Lung (tissue), 12 donors: ENCODE measurements around the gene LINC01488. TPM values are rescaled to one million over a fixed set of nuclear protein-coding genes. Genes with fewer than 3 reads are reported as not detected.

Experiments
- ATAC-seq: fragments of 200-7000 bp; cut with Tn5 transposase; one replicate; pipeline ENCODE4 v1.9.1; 2020; ENCODE audit warnings: moderate number of reproducible peaks; ENCODE audit not compliant: insufficient read depth, low FRiP score
- DNase-seq, 3 donors: peaks; one replicate each; pipeline ENCODE4 v3.0.0-alpha.2; 2013 to 2017
- H3K27ac ChIP-seq, 2 donors: one replicate each; pipeline ENCODE4 v1.5.1; 2013; ENCODE audit warnings: mild to moderate bottlenecking in 2 of 2, moderate library complexity in 2 of 2, control low read depth in 1 of 2, inconsistent platforms in 1 of 2, low read depth in 1 of 2, low read length in 1 of 2
- H3K27me3 ChIP-seq, 3 donors: one replicate each; pipeline ENCODE4 v1.5.1; 2013; ENCODE audit warnings: low read length in 2 of 3; ENCODE audit not compliant: control insufficient read depth in 3 of 3, insufficient read depth in 3 of 3
- H3K36me3 ChIP-seq, 4 donors: one replicate each; pipeline ENCODE4 v1.5.1; 2013; ENCODE audit warnings: low read length in 4 of 4, mild to moderate bottlenecking in 1 of 4, moderate library complexity in 1 of 4; ENCODE audit not compliant: control insufficient read depth in 4 of 4, insufficient read depth in 4 of 4
- H3K4me1 ChIP-seq, 5 donors: one replicate each; pipeline ENCODE4 v1.5.1; 2013; ENCODE audit warnings: low read length in 5 of 5, mild to moderate bottlenecking in 2 of 5, moderate library complexity in 1 of 5; ENCODE audit not compliant: control insufficient read depth in 5 of 5, insufficient read depth in 5 of 5
- H3K4me3 ChIP-seq: one replicate; pipeline ENCODE4 v1.5.1; 2013; ENCODE audit warnings: mild to moderate bottlenecking, control low read depth, moderate library complexity
- H3K9ac ChIP-seq, 2 donors: one replicate each; pipeline ENCODE4 v1.5.1; 2013; ENCODE audit warnings: low read length in 2 of 2, control low read depth in 1 of 2; ENCODE audit not compliant: insufficient read depth in 1 of 2
- H3K9me3 ChIP-seq, 4 donors: one replicate each; pipeline ENCODE4 v1.5.1; 2013; ENCODE audit warnings: low read length in 3 of 4, mild to moderate bottlenecking in 1 of 4, moderate library complexity in 1 of 4; ENCODE audit not compliant: control insufficient read depth in 4 of 4, insufficient read depth in 3 of 4
- WGBS, 2 donors: extraction: QIAGEN DNeasy Blood & Tissue Kit; methylation state at CpG; one replicate each; pipeline ENCODE4 v1.1.7; 2013; 5-methylcytosine and 5-hydroxymethylcytosine counted together
- polyA plus RNA-seq, 2 donors: library from polyadenylated mRNA; stranded (reverse); fragments of 200-250 nt; gene quantifications; one replicate each; pipeline ENCODE4 v1.2.1, GENCODE V29; 2013
- total RNA-seq, 2 donors: library from RNA; depleted of rRNA in 1 of 2; stranded (reverse); fragments of >200 nt in 1 of 2; gene quantifications; one replicate each; pipeline ENCODE4 v1.2.1, GENCODE V29; 2014 to 2021
- TF ChIP-seq, protein P1 (sequence below): IDR thresholded peaks from 2 replicates; pipeline ENCODE4 v1.5.1; 2012; ENCODE audit warnings: mild to moderate bottlenecking; ENCODE audit errors: control extremely low read depth, extremely low read depth
- donor health status: control.
- donor health status: control.
- donor health status: Bipolar disorder and iron deficiency.
- donor health status: healthy.
- donor health status: DM: yes; HTN: yes; CAD: no.

Gene LINC01488
- total and polyA plus RNA-seq, 4 donors, result not detected

DNA sequence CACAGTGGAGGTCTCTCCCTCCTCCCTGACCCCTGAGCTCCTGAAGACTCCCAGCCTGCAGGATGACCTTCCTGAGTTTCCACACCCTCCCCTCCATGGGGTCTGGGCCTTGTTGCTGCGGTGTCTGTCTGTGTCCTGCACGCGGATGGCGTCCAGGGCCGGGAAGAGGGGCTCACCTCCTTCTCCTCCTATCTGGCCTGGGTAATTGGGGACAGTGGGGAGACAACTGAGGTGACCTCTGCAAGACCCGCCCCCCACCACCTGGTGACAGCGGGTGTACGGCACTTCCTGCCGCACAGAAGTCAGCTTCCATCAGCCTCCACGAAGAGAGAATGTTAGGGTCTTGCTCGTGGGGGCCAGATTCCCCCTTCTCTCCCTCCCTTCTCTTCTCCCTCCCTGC is 31.7 kb downstream of the LINC01488 start:
- 88 to 93% methylated on average over 11 of the region's 11 CpGs for WGBS, 2 donors
- Histone ChIP-seq H3K27me3 (no peaks in the 10 kb centered on the region), H3K4me1 (peaks cover 0 to 4% (median 0%) of the 10 kb centered on the region in 5 donors), H3K9ac (no peak overlapping the region), H3K36me3 (no peaks in the 10 kb centered on the region), H3K4me3 (no peak overlapping the region), H3K27ac (no peak overlapping the region), H3K9me3 (peaks cover 0 to 5% (median 0%) of the 10 kb centered on the region in 4 donors)
- TF ChIP-seq, protein P1, sequence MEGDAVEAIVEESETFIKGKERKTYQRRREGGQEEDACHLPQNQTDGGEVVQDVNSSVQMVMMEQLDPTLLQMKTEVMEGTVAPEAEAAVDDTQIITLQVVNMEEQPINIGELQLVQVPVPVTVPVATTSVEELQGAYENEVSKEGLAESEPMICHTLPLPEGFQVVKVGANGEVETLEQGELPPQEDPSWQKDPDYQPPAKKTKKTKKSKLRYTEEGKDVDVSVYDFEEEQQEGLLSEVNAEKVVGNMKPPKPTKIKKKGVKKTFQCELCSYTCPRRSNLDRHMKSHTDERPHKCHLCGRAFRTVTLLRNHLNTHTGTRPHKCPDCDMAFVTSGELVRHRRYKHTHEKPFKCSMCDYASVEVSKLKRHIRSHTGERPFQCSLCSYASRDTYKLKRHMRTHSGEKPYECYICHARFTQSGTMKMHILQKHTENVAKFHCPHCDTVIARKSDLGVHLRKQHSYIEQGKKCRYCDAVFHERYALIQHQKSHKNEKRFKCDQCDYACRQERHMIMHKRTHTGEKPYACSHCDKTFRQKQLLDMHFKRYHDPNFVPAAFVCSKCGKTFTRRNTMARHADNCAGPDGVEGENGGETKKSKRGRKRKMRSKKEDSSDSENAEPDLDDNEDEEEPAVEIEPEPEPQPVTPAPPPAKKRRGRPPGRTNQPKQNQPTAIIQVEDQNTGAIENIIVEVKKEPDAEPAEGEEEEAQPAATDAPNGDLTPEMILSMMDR, result no peak
- DNase-seq (no peak), ATAC-seq (no peak)

DNA sequence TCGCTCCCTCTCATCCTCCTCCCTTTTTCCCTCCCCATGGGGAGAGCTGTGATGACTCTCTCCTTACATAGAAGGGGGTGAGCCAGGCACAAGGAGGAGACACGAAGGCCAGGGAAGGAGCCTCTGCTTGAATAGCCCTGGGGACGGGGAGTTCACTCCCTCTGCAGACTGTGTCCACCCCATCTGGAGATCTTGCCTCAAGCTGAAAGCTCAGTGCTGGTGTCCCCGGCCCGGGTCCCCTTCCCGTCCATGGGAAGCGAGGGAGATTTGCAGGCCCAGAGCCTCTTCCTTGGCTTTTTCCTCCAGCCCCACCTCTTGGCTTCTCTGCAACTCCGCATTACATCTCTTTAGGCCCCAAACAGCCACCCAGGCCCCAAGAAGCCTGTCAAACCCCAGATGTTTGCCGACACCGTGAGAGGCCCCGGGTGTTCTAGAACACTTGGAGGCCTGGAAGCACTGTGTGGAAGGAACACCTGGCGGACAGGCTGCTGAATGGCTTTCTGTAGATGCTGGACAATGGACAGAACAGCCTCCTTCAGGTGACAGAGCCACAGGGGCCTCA is 32.3 kb downstream of the LINC01488 start:
- Histone ChIP-seq H3K9me3 (peaks cover 0 to 5% (median 0%) of the 10 kb centered on the region in 4 donors), H3K4me3 (no peak overlapping the region), H3K27ac (no peak overlapping the region), H3K36me3 (no peaks in the 10 kb centered on the region), H3K27me3 (no peaks in the 10 kb centered on the region), H3K9ac (no peak overlapping the region), H3K4me1 (peaks cover 0 to 4% (median 0%) of the 10 kb centered on the region in 5 donors)
- ATAC-seq (no peak), DNase-seq (no peak)
- WGBS, 2 donors, result 85 to 97% methylated on average over 10 to 12 of the region's 12 CpGs
- TF ChIP-seq, protein P1, result no peak

DNA sequence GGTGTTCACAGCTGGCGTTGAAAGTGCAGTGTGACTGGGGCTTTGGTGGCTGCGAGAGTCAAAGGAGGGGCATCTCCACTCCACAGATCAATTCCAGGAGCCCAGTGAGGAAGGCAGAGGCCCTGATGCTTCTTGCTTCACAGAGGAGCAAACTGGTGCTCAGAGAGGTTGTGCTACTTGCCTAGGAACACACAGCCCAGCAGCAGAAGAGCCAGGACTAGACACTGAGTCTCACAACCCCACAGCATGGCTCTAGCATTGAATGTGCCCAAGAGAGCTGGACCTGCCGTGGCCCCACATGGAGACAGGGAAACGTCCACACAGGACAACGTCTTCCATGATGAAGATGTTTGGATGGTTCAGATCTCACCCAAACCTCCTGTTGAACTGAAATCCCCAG is 33.3 kb downstream of the LINC01488 start:
- WGBS, 2 donors, result 96 to 97% methylated on average over 5 of the region's 5 CpGs
- Histone ChIP-seq H3K27ac (no peak overlapping the region), H3K9ac (no peak overlapping the region), H3K36me3 (no peaks in the 10 kb centered on the region), H3K9me3 (peaks cover 0 to 5% (median 0%) of the 10 kb centered on the region in 4 donors), H3K27me3 (no peaks in the 10 kb centered on the region), H3K4me3 (no peak overlapping the region), H3K4me1 (no peaks in the 10 kb centered on the region)
- TF ChIP-seq, protein P1, result no peak
- DNase-seq (no peak), ATAC-seq (no peak)
